ENCODE results near the gene SDHAF1. TPM values are rescaled to one million over a fixed set of nuclear protein-coding genes. Genes with fewer than 3 reads are reported as not detected.

SDHAF1 gene
- polyA plus RNA-seq, 1 donor from 2014 or later = 71.6 TPM

- Histone ChIP-seq H3F3A (ENCODE audit: insufficient read depth, low read length, poor library complexity, severe bottlenecking) (no peaks in the 10 kb centered on the region), H3K36me3 (ENCODE audit: insufficient read depth, low read length) (no peaks in the 10 kb centered on the region), H3K27me3 (ENCODE audit: insufficient read depth, low read depth, low read length) (no peaks in the 10 kb centered on the region), H3K27ac (ENCODE audit: low read length) (no peak overlapping the region), H3K9ac (ENCODE audit: low read length) (peak overlapping the region; percentile 96), H3K4me2 (ENCODE audit: low read length) (peak overlapping the region; percentile 88), H3K9me3 (ENCODE audit: low read length) (no peaks in the 10 kb centered on the region), H3K79me2 (replicated peaks; ENCODE audit: insufficient read depth, low read length) (peaks cover 25% of the 10 kb centered on the region), H4K20me1 (ENCODE audit: insufficient read depth) (no peaks in the 10 kb centered on the region), H2AFZ (ENCODE audit: low read depth, low read length) (no peak overlapping the region), H3K4me3 (ENCODE audit: low read length) (peak overlapping the region; percentile 96), H3K9me2 (ENCODE audit: insufficient read depth, low read length) (no peaks in the 10 kb centered on the region)
- TF ChIP-seq SMC3 (conservative IDR thresholded peaks at IDR 0.05; ENCODE audit: poor library complexity) = no peak
- no peak for TF ChIP-seq MXI1 (conservative IDR thresholded peaks at IDR 0.05; ENCODE audit: poor library complexity, severe bottlenecking)
- no peak for TF ChIP-seq EP300 (conservative IDR thresholded peaks at IDR 0.05; ENCODE audit: poor library complexity, severe bottlenecking)
- no peak for TF ChIP-seq CTCF (IDR thresholded peaks at IDR 0.05; ENCODE audit: poor library complexity, severe bottlenecking)
- TF ChIP-seq, protein P1, sequence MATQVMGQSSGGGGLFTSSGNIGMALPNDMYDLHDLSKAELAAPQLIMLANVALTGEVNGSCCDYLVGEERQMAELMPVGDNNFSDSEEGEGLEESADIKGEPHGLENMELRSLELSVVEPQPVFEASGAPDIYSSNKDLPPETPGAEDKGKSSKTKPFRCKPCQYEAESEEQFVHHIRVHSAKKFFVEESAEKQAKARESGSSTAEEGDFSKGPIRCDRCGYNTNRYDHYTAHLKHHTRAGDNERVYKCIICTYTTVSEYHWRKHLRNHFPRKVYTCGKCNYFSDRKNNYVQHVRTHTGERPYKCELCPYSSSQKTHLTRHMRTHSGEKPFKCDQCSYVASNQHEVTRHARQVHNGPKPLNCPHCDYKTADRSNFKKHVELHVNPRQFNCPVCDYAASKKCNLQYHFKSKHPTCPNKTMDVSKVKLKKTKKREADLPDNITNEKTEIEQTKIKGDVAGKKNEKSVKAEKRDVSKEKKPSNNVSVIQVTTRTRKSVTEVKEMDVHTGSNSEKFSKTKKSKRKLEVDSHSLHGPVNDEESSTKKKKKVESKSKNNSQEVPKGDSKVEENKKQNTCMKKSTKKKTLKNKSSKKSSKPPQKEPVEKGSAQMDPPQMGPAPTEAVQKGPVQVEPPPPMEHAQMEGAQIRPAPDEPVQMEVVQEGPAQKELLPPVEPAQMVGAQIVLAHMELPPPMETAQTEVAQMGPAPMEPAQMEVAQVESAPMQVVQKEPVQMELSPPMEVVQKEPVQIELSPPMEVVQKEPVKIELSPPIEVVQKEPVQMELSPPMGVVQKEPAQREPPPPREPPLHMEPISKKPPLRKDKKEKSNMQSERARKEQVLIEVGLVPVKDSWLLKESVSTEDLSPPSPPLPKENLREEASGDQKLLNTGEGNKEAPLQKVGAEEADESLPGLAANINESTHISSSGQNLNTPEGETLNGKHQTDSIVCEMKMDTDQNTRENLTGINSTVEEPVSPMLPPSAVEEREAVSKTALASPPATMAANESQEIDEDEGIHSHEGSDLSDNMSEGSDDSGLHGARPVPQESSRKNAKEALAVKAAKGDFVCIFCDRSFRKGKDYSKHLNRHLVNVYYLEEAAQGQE (IDR thresholded peaks at IDR 0.05; ENCODE audit: borderline replicate concordance) = no peak
- no peak for TF ChIP-seq EZH2 (IDR thresholded peaks at IDR 0.05; ENCODE audit: borderline replicate concordance, insufficient read depth, low read length, poor library complexity, severe bottlenecking)
- TF ChIP-seq TAF1 (IDR thresholded peaks at IDR 0.05; ENCODE audit: low read depth) = no peak
Observed at GRCh38 chr19:36031308-36031707, 36.3 kb downstream of the SDHAF1 start.

DNA sequence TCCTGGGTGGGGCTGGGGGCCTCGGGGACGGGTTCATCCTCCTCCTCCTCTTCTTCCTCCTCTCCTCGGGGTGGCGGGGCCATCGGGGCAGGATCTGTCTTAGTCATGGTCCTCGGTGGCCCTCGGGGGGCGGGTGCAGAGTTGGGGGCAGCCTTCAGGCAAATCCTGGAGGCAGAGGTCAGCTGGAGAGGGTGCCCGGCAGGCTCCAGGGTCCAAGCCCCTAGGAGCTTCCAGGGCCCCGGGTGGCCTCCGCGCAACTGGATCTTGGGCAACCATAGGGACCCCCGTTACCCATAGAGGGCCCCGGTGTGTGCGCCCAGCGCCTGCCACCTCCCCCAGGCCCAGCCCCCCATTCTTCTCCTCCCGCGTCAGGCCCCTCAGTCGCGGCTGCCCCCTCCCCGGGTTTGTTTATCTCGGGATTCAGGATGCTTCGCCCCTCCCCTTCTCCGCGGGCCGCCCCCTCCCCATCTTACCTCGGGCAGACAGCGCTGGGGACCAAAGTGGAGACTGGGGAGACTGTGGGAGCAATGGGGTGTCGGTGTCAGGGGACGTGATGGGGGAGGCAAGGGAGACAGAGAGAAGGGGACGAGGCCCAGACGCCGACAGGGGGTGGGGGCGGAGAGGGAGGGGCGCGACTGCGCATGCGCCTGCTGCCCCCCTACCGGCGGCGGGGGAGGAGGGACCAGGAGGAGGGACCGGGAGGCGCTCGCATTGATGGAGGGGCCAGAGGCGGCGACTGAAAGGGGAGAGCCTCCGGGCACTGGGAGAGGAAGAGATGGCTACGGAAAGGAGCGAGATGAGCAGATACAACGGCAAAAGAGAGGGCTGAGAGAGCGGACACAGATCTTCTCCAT lies 37.5 kb downstream of the SDHAF1 start, which contains the start of gene CLIP3:
Gene CLIP3 (minus strand): TSS at position 623 of the 854 bp plus-strand sequence. CDS start 516 bp downstream, at position 107.
- TF ChIP-seq EP300 (conservative IDR thresholded peaks at IDR 0.05; ENCODE audit: poor library complexity, severe bottlenecking) (peak; percentile 24), MXI1 (conservative IDR thresholded peaks at IDR 0.05; ENCODE audit: poor library complexity, severe bottlenecking) (no peak), EZH2 (IDR thresholded peaks at IDR 0.05; ENCODE audit: borderline replicate concordance, insufficient read depth, low read length, poor library complexity, severe bottlenecking) (no peak), SMC3 (conservative IDR thresholded peaks at IDR 0.05; ENCODE audit: poor library complexity) (peak; percentile 27), TAF1 (IDR thresholded peaks at IDR 0.05; ENCODE audit: low read depth) (peak; percentile 55), RAD21 (conservative IDR thresholded peaks at IDR 0.05) (peak; percentile 20), CTCF (IDR thresholded peaks at IDR 0.05; ENCODE audit: poor library complexity, severe bottlenecking) (peak; percentile 24), POLR2AphosphoS5 (IDR thresholded peaks at IDR 0.05) (peak; percentile 93)
- TF ChIP-seq, protein P1 (IDR thresholded peaks at IDR 0.05; ENCODE audit: borderline replicate concordance) = peak; percentile 69
- H3K27ac ChIP-seq (ENCODE audit: low read length) = peak within 1 kb of the TSS; percentile 84

More for the DNA sequence above, 37.5 kb downstream of the SDHAF1 start, which contains the start of gene CLIP3:
- no peaks in the 10 kb centered on the region for H3K9me2 ChIP-seq (ENCODE audit: insufficient read depth, low read length)
- peaks cover 25% of the 10 kb centered on the region for H3K79me2 ChIP-seq (replicated peaks; ENCODE audit: insufficient read depth, low read length)
- no peaks in the 10 kb centered on the region for H3K9me3 ChIP-seq (ENCODE audit: low read length)
- H3F3A ChIP-seq (ENCODE audit: insufficient read depth, low read length, poor library complexity, severe bottlenecking) = no peaks in the 10 kb centered on the region
- H3K9ac ChIP-seq (ENCODE audit: low read length) = peak within 1 kb of the TSS; percentile 96
- no peaks in the 10 kb centered on the region for H3K36me3 ChIP-seq (ENCODE audit: insufficient read depth, low read length)
- no peaks in the 10 kb centered on the region for H4K20me1 ChIP-seq (ENCODE audit: insufficient read depth)
- H2AFZ ChIP-seq (ENCODE audit: low read depth, low read length) = peak within 1 kb of the TSS; percentile 83
- peak within 1 kb of the TSS; percentile 88 for H3K4me2 ChIP-seq (ENCODE audit: low read length)
- peak within 1 kb of the TSS; percentile 96 for H3K4me3 ChIP-seq (ENCODE audit: low read length)
- no peaks in the 10 kb centered on the region for H3K27me3 ChIP-seq (ENCODE audit: insufficient read depth, low read depth, low read length)
